GM13976 (cell line): ENCODE results near the gene PRCD.
A peak's percentile ranks its signal among the peaks of the same experiment; 100 is the strongest.
"Not testable (repeated sequence)": the region's sequence is repeated elsewhere in the genome, so short reads cannot be mapped to it uniquely, and the experiment has no call there.

Source experiments
- DNase-seq: peaks from one replicate; pipeline ENCODE4 v3.0.0; 2012; ENCODE audit warnings: low spot score
- in situ Hi-C: fragments of 300-500 bp; cut with MboI; formaldehyde crosslinking; loops from one replicate; pipeline ENCODE4 v1.12.0; 2022; ENCODE audit warnings: low sequenced_read_pairs, mixed read lengths, inconsistent platforms; ENCODE audit not compliant: unreplicated experiment
- TF ChIP-seq, protein P1 (sequence below): IDR thresholded peaks from 2 replicates; pipeline ENCODE4 v1.5.1; 2012; ENCODE audit warnings: borderline replicate concordance, mild to moderate bottlenecking; ENCODE audit not compliant: insufficient read depth; ENCODE audit errors: extremely low read depth, missing control alignments, control extremely low read depth

PRCD gene

DNA sequence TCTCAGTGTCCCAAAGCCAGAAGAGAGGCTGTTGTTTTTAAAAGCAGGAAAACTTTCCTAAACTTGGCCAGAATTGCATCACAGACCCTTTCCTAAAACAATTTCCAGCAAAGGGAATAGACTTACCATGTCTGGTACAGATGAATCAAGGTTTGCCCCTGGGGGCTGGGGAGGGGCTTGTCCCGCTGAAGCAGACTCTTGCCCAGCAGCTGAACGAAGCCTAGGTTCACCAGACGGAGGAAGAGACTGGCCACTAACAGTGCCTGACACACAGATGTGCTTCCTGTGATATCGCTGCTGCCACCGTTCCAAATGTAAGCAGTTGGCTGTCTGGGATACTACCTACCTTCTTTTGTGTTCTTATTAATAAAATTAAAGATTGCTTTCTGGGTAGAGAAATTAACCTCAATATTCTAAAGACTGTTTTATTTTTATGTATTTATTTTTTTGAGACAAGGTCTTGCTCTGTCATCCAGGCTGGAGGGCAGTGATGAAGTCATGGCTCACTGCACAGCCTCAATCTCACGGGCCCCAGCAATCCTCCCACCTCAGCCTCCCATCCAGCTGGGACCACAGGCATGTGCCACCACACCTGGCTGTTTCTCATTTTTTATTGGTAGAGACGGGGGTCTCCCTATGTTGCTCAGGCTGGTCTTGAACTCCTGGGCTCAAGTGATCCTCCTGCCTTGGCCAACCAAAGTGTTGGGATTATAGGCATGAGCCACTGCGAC lies 13.5 kb downstream of the PRCD start:
- TF ChIP-seq, protein P1, sequence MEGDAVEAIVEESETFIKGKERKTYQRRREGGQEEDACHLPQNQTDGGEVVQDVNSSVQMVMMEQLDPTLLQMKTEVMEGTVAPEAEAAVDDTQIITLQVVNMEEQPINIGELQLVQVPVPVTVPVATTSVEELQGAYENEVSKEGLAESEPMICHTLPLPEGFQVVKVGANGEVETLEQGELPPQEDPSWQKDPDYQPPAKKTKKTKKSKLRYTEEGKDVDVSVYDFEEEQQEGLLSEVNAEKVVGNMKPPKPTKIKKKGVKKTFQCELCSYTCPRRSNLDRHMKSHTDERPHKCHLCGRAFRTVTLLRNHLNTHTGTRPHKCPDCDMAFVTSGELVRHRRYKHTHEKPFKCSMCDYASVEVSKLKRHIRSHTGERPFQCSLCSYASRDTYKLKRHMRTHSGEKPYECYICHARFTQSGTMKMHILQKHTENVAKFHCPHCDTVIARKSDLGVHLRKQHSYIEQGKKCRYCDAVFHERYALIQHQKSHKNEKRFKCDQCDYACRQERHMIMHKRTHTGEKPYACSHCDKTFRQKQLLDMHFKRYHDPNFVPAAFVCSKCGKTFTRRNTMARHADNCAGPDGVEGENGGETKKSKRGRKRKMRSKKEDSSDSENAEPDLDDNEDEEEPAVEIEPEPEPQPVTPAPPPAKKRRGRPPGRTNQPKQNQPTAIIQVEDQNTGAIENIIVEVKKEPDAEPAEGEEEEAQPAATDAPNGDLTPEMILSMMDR: no peak
- in situ Hi-C loops: no loop called here
- no peak for DNase-seq

DNA sequence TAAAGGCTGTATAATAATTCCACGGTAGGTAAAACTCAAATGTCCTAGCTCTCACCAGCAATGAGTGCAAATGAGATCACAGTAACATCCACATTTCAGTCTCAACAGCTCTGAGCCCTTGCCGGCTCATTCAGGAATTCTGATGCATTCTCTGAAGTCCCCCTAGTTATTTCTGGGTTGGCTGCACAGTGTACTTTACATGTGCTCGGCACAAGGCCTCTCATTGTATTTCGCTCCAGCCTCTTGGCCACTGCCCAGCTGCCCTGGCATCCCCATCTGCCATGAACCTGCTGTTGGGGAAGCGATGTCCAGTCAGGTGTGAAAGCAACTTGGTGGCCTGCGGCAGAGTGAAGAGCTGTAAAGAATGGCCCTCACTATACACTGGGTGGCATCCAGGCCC lies 14.3 kb downstream of the PRCD start:
- in situ Hi-C loops: no loop called here
- TF ChIP-seq, protein P1: no peak
- DNase-seq: no peak

DNA sequence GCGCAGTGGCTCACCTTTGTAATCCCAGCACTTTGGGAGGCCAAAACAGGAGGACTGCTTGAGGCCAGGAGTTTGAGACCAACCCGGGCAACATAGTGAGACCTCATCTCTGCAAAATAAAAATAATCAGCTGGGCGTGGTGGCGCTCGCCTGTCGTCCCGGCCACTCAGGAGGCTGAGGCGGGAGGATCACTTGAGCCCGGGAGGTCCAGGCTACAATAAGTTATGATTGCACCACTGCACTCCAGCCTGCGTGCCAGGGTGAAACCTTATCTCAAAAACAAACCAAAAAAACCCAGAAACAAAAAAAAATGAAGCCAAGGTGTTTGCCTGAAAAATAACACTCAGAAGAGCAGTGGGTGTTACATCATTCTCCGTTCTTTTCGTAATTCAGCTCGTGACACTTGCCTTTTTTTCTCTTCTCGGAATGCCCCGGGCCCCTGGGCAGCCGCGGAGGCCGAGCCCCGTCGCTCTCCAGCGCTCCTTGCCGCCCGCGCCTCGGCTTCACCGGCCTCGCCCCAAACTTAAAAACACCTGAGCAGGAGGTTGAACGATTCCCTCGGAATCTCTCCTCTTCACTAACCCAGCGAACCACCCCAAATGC lies 17.0 kb downstream of the PRCD start:
- DNase-seq: peak; percentile 59
- in situ Hi-C loops: no loop called here
- TF ChIP-seq, protein P1: no peak

DNA sequence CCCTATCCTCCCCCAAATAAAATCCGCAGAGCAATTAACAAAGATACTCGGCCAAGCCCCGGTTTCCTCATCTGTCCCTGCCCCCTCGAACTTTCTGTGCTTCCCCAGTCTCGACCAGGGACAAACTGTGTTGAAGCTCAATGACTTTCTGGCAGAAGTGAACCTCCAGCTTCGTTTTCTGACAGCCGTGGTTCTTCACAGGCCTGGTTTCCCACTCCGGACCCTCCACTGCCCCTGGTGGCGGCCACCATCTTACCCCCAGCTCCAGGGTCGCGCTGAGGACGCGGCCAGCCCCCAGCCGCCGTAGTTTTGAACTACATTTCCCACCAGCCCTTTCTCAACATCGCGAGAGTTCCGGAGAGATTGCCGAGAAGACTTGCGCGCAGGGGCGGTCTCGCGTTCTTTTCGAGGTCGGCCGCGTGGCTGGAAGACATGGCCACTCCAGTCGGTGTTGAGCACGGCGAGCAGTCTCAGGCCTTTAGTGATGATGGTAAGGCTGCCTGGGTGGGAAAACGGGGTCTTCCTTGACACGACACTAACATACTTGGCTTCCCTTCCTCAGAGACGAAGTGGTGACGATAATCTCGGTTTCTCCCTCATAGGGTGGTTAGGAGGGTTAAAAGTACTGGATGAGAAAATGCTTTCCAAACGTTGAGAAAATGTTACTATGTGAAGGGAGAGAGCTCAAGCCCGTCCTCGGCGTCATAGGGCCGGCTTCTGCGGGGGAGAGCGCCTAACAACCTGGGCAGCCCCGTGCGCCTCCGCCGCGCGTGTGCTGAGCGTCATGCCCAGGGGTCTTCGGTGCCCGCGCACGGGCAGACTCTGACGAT lies 17.7 kb downstream of the PRCD start:
- peak; percentile 93 for DNase-seq
- TF ChIP-seq, protein P1: peak; percentile 45
- in situ Hi-C loops: no loop called here

DNA sequence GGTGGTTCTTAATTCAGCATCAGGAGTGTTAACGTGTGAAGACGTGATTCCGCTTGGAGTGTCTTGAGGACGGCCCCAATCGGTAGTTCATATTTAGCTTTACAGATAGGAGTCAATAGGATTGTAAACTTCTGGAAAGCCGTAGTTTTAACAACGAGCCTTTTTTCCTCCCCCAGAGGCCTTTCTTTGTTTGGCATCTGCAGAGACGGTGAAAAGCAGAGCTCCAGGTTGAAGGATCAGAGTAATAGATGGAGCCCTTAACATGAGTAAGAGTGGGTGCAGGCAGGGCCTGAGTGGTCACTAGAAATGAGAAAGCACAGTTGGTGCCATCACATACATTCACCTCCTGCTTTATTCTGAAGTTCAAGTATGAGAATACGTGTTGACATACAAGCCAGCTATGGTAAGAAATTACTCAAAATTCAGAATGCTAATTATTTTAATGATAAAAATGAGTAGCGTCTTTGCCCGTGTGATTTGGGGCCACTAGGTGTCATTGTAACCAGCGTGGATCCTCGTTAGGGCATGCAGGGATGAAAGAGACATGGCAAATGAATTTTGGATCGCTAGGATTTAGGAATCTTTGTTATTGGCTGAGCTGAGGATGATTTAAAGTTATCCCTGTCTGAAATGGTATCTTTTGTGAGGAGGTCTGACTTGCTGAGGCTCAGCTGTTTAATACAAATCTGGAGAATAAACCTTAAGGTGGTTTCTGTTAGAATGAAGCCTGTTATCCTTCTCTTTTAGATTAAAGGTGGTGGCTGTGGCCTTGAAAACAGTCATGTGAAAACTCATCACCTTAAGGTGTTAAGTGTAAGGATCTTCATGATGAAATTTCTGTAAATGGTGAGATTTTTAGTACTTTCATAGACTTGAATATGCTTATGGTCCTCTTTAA lies 18.6 kb downstream of the PRCD start:
- no peak for DNase-seq
- in situ Hi-C loops: no loop called here
- TF ChIP-seq, protein P1: peak; percentile 59

DNA sequence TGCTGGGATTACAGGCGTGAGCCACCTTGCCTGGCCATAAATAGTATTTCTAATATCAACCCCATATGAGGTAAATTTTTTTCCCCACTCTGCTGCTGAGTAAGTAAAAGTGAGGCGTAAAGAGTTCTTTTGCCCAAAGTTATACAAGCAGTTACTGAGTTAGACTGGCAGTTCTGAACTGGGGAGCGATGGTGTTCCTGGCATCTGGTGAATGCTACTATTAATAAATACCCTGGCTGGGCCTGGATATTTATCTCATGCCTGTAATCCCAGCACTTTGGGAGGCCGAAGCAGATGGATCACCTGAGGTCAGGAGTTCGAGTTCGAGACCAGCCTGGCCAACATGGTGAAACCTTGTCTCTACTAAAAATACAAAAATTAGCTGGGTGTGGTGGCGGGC lies 19.6 kb downstream of the PRCD start:
- in situ Hi-C loops, DNase-seq: not testable (repeated sequence)
